ENCODE results near the gene TOLLIP.
"Not testable (repeated sequence)": the region's sequence is repeated elsewhere in the genome, so short reads cannot be mapped to it uniquely, and the experiment has no call there.

The TOLLIP gene

GRCh38 chr11:1343391-1344055 is 34.1 kb upstream of the TOLLIP start:
- no peak for DNase-seq

GRCh38 chr11:1342946-1343345 is 33.5 kb upstream of the TOLLIP start:
- DNase-seq = no peak

GRCh38 chr11:1341928-1342524 is 32.6 kb upstream of the TOLLIP start:
- DNase-seq = no peak

GRCh38 chr11:1341226-1341625 is 31.8 kb upstream of the TOLLIP start:
- DNase-seq = not testable (repeated sequence)

- no peak for DNase-seq
These were observed 30.7 kb upstream of the TOLLIP start for GRCh38 chr11:1340111-1340510.

- no peak for DNase-seq
These were observed 29.7 kb upstream of the TOLLIP start for GRCh38 chr11:1339066-1339675.

- DNase-seq = no peak
These were observed 29.0 kb upstream of the TOLLIP start for GRCh38 chr11:1338201-1339065.

- DNase-seq = no peak
These were observed 28.2 kb upstream of the TOLLIP start for GRCh38 chr11:1337647-1338007.

- DNase-seq = no peak
These were observed 27.6 kb upstream of the TOLLIP start for GRCh38 chr11:1336836-1337646.

GRCh38 chr11:1335811-1336761 is 26.7 kb upstream of the TOLLIP start:
- DNase-seq = no peak

GRCh38 chr11:1335264-1335810 is 25.9 kb upstream of the TOLLIP start:
- no peak for DNase-seq

- no peak for DNase-seq
These were observed 24.4 kb upstream of the TOLLIP start for GRCh38 chr11:1333860-1334259.

- no peak for DNase-seq
These were observed 23.8 kb upstream of the TOLLIP start for GRCh38 chr11:1333091-1333772.

- DNase-seq = no peak
These were observed 21.0 kb upstream of the TOLLIP start for GRCh38 chr11:1330473-1330872.

GRCh38 chr11:1327064-1327460 is 17.6 kb upstream of the TOLLIP start:
- no peak for DNase-seq

GRCh38 chr11:1326435-1327063 is 17.1 kb upstream of the TOLLIP start:
- DNase-seq = no peak

GRCh38 chr11:1323774-1324173 is 14.3 kb upstream of the TOLLIP start:
- DNase-seq = no peak

- DNase-seq = no peak
These were observed 8.6 kb upstream of the TOLLIP start for GRCh38 chr11:1317993-1318392.

- DNase-seq = no peak
These were observed 8.0 kb upstream of the TOLLIP start for GRCh38 chr11:1317432-1317831.
